K562 treated with DMSO at 1 percent for 4 hours (cell line): ENCODE results near the gene PSG7. TPM values are rescaled to one million over a fixed set of nuclear protein-coding genes. Genes with fewer than 3 reads are reported as not detected.

Source experiments
- total RNA-seq: library from RNA; unstranded; fragments of 300-600 nt; gene quantifications from 2 replicates; pipeline ENCODE4 v1.2.3, GENCODE V29; 2022; ENCODE audit not compliant: insufficient read depth

PSG7 gene
- total RNA-seq, result not detected in 2 replicates

DNA sequence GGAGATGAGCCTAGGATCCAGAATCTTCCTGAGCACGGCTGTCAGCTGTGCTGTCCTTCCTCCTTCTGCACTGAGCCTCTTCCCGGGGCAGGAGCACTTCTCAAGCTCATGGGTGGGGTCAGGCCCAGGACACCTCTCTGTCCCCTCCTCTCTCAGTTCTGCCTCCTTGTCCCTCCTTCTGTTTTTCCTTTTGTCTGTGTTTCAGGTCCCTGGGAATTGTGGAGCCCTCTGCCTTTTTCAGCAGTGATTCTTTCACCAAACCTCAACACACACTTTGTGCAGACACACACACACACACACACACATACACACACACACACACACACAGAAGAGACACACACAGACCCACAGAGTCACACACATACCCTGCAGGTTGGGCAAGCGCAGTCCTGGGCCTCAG lies at the start of gene PSG7:
PSG7 (minus strand) TSS at position 101 of the 400 bp plus-strand sequence. CDS start 131 bp downstream, outside the sequence.

DNA sequence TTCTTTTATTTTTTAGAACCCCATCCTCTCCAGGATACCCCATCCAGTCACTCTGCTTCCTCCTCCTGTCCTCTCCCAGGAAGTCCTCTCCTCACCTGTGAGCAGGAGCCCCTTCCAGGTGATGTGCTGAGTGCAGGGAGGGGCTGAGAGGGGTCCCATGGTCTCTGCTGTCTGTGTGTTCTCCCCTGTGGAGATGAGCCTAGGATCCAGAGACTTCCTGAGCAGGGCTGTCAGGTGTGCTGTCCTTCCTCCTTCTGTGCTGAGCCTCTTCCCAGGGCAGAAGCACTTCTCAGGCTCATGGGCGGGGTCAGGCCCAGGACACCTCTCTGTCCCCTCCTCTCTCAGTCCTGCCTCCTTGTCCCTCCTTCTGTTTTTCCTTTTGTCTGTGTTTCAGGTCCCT lies 19.4 kb downstream of the PSG7 start, which contains the start of gene PSG6:
PSG6 (minus strand) TSS at position 261 of the 400 bp plus-strand sequence; CDS start at position 159, 102 bp downstream.

DNA sequence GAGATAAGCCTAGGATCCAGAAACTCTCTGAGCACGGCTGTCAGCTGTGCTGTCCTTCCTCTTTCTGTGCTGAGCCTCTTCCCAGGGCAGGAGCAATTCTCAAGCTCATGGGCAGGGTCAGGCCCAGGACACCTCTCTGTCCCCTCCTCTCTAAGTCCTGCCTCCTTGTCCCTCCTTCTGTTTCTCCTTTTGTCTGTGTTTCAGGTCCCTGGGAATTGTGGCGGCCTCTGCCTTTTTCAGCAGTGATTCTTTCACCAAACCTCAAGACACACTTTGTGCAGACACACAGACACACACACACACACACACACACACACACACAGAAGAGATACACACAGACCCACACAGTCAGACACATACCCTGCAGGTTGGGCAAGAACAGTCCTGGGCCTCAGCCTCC lies 57.4 kb downstream of the PSG7 start, which contains the start of gene PSG1:
PSG1 (minus strand) TSS at position 101 of the 400 bp plus-strand sequence. CDS start 132 bp downstream, outside the sequence.

Other genes with a start within 250 kb of the PSG7 start
- gene PSG3, start 196.7 kb downstream of the PSG7 start, total RNA-seq, result not detected in 2 replicates
- gene PSG8, start 171.5 kb downstream of the PSG7 start, total RNA-seq, result not detected in 2 replicates
- gene PSG1, start 57.5 kb downstream of the PSG7 start, total RNA-seq, result not detected in 2 replicates
- not detected in 2 replicates for gene PSG6, start 19.3 kb downstream of the PSG7 start, total RNA-seq
- not detected in 2 replicates for gene PSG11, start 89.3 kb upstream of the PSG7 start, total RNA-seq
- gene PSG2, start 145.5 kb upstream of the PSG7 start, total RNA-seq, result not detected in 2 replicates
- not detected in 2 replicates for gene PSG5, start 249.3 kb upstream of the PSG7 start, total RNA-seq